ENCODE results near the gene GRID2IP.

Gene GRID2IP

GRCh38 chr7:6520163-6520981 is 30.9 kb downstream of the GRID2IP start:
- POLR2A ChIA-PET (ENCODE audit: low non-redundant PET), result no interaction called here
- TF ChIP-seq, protein P1, sequence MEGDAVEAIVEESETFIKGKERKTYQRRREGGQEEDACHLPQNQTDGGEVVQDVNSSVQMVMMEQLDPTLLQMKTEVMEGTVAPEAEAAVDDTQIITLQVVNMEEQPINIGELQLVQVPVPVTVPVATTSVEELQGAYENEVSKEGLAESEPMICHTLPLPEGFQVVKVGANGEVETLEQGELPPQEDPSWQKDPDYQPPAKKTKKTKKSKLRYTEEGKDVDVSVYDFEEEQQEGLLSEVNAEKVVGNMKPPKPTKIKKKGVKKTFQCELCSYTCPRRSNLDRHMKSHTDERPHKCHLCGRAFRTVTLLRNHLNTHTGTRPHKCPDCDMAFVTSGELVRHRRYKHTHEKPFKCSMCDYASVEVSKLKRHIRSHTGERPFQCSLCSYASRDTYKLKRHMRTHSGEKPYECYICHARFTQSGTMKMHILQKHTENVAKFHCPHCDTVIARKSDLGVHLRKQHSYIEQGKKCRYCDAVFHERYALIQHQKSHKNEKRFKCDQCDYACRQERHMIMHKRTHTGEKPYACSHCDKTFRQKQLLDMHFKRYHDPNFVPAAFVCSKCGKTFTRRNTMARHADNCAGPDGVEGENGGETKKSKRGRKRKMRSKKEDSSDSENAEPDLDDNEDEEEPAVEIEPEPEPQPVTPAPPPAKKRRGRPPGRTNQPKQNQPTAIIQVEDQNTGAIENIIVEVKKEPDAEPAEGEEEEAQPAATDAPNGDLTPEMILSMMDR (conservative IDR thresholded peaks at IDR 0.05; ENCODE audit: low read depth), result no peak
- no peak for DNase-seq (ENCODE audit: low spot score)
- CTCF ChIA-PET, result interaction anchor here (0.6 kb wide), 1 partner anchor 80 kb away, joined by 3 read pairs; no protein-coding TSS in a partner anchor
- no peak overlapping the region for H3K27ac ChIP-seq

DNA sequence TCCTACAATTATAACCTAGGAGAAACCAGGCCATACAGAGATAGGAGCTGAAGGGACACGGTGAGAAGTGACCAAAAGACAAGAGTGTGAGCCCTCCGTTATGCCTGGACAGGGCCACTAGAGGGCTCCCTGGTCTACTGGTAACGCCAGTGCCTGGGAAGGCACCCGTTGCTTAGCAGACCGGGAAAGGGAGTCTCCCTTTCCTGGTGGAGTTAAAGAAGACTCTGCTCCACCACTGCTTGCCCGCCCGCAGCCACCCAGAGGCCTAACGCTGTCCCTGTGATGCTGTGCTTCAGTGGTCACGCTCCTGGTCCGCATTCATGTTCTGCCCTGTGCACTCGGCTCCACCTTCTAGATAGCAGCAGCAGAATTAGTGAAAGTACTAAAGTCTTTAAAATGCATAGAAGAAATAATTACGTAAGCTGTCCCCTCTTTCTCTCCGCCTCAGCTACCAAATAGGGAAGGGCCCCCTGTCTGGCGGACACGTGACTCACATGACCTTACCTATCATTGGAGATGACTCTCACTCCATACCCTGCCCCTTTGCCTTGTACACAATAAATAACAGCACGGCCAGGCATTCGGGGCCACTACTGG is 34.8 kb downstream of the GRID2IP start:
- ChIA-PET CTCF (interaction anchor here (0.6 to 1.1 kb wide), 7 partner anchors 8 to 413 kb away, joined by 3 to 7 read pairs (median 4); no protein-coding TSS in a partner anchor), POLR2A (ENCODE audit: low non-redundant PET) (interaction anchor here (0.6 kb wide), 1 partner anchor 123 kb away, joined by 3 read pairs; no protein-coding TSS in a partner anchor)
- DNase-seq (ENCODE audit: low spot score), result peak; percentile 53
- H3K27ac ChIP-seq, result no peak overlapping the region
- TF ChIP-seq, protein P1 (conservative IDR thresholded peaks at IDR 0.05; ENCODE audit: low read depth), result peak; percentile 96

GRCh38 chr7:6513541-6513940 is 37.7 kb downstream of the GRID2IP start:
- CTCF ChIA-PET, result interaction anchor here (0.6 to 1.1 kb wide), 3 partner anchors 58 to 77 kb away, joined by 3 to 6 read pairs (median 3); no protein-coding TSS in a partner anchor
- no peak overlapping the region for H3K27ac ChIP-seq
- DNase-seq (ENCODE audit: low spot score), result no peak
- POLR2A ChIA-PET (ENCODE audit: low non-redundant PET), result interaction anchor here (0.6 kb wide), 1 partner anchor 13 kb away, joined by 3 read pairs; no protein-coding TSS in a partner anchor
- TF ChIP-seq, protein P1 (conservative IDR thresholded peaks at IDR 0.05; ENCODE audit: low read depth), result no peak

DNA sequence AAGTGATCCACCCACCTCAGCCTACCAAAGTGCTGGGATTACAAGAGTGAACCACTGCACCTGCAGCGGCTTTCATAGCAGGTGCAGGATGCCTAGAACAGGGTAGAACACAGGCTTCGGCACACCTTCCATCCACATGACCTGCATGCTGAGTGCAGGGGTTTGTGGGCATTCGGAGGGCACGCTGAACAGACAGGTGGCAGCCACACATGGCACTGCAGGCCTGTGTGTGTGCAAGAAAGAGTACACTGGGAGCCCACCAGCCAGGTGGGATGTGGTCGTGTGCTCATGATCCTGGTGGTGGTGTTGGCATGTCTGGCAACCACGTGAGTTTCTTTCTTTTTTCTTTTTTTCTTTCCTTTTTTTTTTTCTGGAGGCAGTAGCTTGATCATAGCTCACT is 38.4 kb downstream of the GRID2IP start:
- H3K27ac ChIP-seq, result no peak overlapping the region
- ChIA-PET CTCF (interaction anchor here (0.6 kb wide), 1 partner anchor 59 kb away, joined by 3 read pairs; no protein-coding TSS in a partner anchor), POLR2A (ENCODE audit: low non-redundant PET) (no interaction called here)
- TF ChIP-seq, protein P1 (conservative IDR thresholded peaks at IDR 0.05; ENCODE audit: low read depth), result no peak
- no peak for DNase-seq (ENCODE audit: low spot score)

DNA sequence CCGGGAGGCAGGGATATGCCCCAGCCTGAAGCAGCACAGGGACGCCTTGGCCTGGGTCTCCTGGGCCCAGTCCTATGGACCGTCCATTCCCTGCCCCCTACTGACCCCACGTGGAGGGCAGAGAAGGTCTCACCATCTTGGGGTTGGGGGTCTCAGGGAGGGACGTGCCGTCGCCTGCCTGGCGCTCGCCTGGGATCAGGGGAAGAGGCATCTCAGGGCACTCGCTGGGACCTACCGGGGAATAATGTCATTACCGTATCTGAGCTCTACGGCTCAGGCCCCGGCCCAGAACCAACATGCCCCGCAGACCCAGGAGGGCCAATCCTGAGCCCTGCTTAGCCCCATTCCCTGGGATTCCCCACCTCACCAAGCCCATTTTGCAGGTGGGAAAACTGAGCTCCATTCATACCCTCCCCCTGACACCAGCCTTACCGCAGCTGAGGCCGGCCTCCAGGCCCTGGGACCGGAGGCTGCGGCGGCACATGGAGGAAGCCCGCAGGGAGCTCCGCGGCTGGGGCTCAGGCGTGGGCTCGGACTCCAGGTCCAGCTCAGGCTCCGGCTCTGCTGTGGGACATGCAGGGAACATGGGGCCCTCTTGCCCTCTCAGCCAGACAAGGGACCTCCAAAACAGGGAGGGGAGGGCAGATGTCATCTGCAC is 40.7 kb downstream of the GRID2IP start:
- no peak for DNase-seq (ENCODE audit: low spot score)
- TF ChIP-seq, protein P1 (conservative IDR thresholded peaks at IDR 0.05; ENCODE audit: low read depth), result no peak
- no peak overlapping the region for H3K27ac ChIP-seq
- ChIA-PET CTCF (interaction anchor here (0.6 kb wide), 1 partner anchor 847 kb away, joined by 7 read pairs; no protein-coding TSS in a partner anchor), POLR2A (ENCODE audit: low non-redundant PET) (no interaction called here)

DNA sequence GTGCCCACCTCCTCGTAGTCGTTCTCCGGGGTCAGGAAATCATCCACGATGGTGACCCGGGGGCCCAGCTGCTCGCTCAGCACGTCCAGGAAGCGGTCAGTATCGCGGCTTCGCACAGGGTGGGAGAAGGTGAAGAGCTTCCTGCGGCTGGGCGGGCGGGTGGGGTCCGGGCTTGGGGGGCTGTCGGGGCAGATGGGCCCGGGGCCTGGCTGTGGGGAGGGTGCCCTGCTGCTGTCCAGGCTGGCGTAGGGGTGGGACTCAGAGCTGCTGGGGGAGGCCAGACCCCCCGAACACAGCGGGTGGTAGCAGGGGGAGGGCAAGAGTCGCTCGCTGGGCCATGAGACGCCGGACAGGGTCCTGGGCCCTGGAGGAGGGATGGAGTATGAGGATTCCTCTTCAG is 42.3 kb downstream of the GRID2IP start:
- no peak for DNase-seq (ENCODE audit: low spot score)
- ChIA-PET POLR2A (ENCODE audit: low non-redundant PET) (no interaction called here), CTCF (no interaction called here)
- TF ChIP-seq, protein P1 (conservative IDR thresholded peaks at IDR 0.05; ENCODE audit: low read depth), result no peak
- H3K27ac ChIP-seq, result no peak overlapping the region
